Gastroesophageal sphincter (tissue), 3 donors: ENCODE measurements around the gene SMTNL1.

Experiments used
- CTCF ChIP-seq, 4 experiments: fragments of 200-600 bp in 2 of 4; fragments of 450-650 bp in 2 of 4; sonication (generic) in 1 of 4; IDR thresholded peaks; one replicate each; pipeline ENCODE4 v1.5.1; 2017 to 2019; ENCODE audit warnings: antibody characterized with exemption in 4 of 4, mild to moderate bottlenecking in 2 of 4, moderate library complexity in 2 of 4
- POLR2A ChIP-seq, 2 donors: fragments of 450-650 bp; IDR thresholded peaks; one replicate each; pipeline ENCODE4 v1.6.1; 2017; ENCODE audit warnings: antibody characterized with exemption in 2 of 2, mild to moderate bottlenecking in 2 of 2, moderate library complexity in 1 of 2

GRCh38 chr11:57514538-57515331 lies 22.7 kb upstream of the SMTNL1 start:
- TF ChIP-seq CTCF (IDR thresholded peaks at IDR 0.05) (no peak), POLR2A (IDR thresholded peaks at IDR 0.05) (no peak)
